ENCODE measurements around the gene GRIP2. TPM values are rescaled to one million over a fixed set of nuclear protein-coding genes. Genes with fewer than 3 reads are reported as not detected.

The GRIP2 gene
- total RNA-seq, 6 experiments from 2014 or later = 0.04 to 0.44 (median 0.33) TPM; not detected in 1

DNA sequence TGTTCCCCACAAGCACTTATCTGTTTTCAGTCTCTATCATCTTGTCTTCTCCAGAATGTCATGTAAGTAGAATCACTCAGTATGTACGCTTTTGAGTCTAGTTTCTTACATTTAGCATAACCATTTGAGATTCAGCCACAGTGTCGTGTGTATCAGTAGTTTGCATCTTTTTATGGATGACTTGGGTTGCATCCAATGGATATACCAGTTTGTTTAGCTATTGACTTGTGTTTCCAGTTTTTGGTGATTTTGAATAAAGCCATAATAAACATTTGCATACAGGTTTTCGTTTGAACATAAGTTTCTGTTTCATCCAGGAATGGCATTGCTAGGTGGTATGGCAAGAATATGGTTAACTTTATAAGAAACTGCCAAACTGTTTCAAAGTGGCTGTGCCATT is 12.1 kb downstream of the GRIP2 start:
- intact Hi-C loops (cut with DNase I) = no loop called here
- H3K27ac ChIP-seq = no peak overlapping the region
- WGBS (ENCODE audit: insufficient coverage, low coverage, low lambda C conversion rate, missing lambda C conversion rate) = 72% methylated on average over 3 of the region's 3 CpGs

DNA sequence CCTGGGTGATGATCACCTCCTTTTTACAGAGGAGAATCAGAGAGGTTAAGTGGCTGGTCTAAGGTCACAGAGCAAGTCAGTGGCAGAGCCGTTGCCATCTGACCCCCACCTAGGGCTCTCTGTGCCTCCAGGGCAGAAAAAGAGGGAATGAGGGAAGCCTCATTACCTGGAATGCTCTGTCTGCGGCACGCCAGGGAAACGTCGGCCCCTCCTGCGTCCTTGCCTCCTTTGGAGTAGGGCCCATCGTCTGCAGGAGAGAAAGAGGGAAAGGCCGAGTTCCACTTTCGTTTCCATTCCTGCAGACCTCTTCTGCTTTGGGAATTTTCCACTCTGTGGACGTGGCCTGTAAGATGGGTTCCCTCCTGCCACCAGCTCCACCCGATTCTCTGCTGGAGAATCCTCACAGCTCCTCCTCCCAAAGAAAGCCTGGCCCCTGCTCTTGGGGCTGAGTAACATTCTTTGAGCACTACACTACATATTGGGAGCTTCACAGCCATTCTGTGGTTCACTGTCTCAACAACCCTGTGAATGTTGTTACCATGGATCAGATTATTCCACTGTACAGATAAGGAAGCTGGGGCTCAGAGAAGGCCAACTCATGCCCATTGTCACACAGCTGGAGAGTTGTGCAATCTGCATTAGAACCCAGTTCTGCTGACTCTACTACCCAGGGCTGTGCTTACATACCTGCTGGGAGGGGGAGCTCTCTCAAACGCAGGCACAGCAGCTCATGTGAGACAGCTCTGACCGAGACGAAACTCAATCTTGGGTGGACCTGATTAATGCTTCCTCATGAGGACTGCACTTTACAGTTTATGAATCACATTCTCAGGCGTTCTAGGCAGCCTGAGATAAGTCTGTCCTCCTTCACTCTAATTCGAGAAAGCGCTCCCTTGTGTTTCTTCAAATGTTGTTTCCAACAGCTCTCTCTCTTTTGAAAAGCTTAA is 14.2 kb downstream of the GRIP2 start:
- TF ChIP-seq POLR2A (IDR thresholded peaks at IDR 0.05) = no peak
- TF ChIP-seq, protein P1, sequence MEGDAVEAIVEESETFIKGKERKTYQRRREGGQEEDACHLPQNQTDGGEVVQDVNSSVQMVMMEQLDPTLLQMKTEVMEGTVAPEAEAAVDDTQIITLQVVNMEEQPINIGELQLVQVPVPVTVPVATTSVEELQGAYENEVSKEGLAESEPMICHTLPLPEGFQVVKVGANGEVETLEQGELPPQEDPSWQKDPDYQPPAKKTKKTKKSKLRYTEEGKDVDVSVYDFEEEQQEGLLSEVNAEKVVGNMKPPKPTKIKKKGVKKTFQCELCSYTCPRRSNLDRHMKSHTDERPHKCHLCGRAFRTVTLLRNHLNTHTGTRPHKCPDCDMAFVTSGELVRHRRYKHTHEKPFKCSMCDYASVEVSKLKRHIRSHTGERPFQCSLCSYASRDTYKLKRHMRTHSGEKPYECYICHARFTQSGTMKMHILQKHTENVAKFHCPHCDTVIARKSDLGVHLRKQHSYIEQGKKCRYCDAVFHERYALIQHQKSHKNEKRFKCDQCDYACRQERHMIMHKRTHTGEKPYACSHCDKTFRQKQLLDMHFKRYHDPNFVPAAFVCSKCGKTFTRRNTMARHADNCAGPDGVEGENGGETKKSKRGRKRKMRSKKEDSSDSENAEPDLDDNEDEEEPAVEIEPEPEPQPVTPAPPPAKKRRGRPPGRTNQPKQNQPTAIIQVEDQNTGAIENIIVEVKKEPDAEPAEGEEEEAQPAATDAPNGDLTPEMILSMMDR (IDR thresholded peaks at IDR 0.05) = no peak
- Histone ChIP-seq H3K36me3 (no peaks in the 10 kb centered on the region), H3K27ac (no peak overlapping the region), H3K27me3 (no peaks in the 10 kb centered on the region), H3K9me3 (no peaks in the 10 kb centered on the region), H3K4me3 (no peak overlapping the region), H3K4me1 (no peaks in the 10 kb centered on the region)
- intact Hi-C loops (cut with DNase I) = no loop called here
- DNase-seq (peak in 1 of 3 donors; percentile 22), ATAC-seq (peak in 2 of 4 donors; percentile 19 to 25)
- 54% methylated on average over 16 of the region's 17 CpGs for WGBS (ENCODE audit: insufficient coverage, low coverage, low lambda C conversion rate, missing lambda C conversion rate)

More for the DNA sequence above, 12.1 kb downstream of the GRIP2 start:
- Histone ChIP-seq H3K4me3 (no peak overlapping the region), H3K27me3 (no peaks in the 10 kb centered on the region), H3K9me3 (no peaks in the 10 kb centered on the region), H3K4me1 (no peaks in the 10 kb centered on the region), H3K36me3 (no peaks in the 10 kb centered on the region)
- TF ChIP-seq POLR2A (IDR thresholded peaks at IDR 0.05) = no peak
- TF ChIP-seq, protein P1 (IDR thresholded peaks at IDR 0.05) = no peak
- DNase-seq = no peak
- no peak for ATAC-seq

DNA sequence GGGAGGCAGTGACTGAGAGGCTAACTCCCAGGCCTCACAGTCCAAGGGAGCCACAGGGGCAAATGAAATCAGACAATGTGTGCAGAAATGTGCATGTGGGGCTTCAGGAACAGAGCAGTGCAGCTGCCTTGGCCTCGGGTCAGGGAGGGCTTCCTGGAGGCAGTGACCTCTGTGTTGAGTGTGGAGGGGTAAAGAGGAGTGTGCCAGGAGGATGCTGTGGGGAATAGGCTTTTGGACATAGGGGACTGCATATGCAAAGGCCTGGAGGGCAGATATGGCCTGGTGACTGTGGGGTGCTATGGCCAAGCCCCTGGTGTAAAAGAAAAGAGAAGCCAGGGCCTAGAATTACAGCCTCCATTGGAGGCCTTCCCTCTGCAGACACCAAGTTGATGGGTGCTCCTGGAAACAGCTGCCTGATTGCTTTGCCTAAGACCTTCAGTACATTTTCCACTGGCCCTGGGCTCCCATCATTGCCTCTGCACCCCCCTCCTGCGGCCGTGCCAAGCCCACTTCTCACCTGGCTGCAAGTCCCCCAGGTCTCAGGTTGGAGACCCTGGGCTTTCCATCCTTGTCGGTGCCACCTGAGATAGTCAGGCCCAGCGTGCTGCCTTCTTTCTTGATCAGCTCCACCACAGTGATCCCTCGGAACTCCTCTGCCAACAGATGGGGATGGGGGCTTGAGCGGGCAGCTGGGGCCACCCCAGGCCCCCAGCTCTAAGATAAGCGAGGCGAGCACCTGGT is 15.1 kb downstream of the GRIP2 start:
- no peaks in the 10 kb centered on the region for H3K27me3 ChIP-seq
- H3K4me3 ChIP-seq = no peak overlapping the region
- no peak for ATAC-seq
- intact Hi-C loops (cut with DNase I) = no loop called here
- 57% methylated on average over 5 of the region's 9 CpGs for WGBS (ENCODE audit: insufficient coverage, low coverage, low lambda C conversion rate, missing lambda C conversion rate)
- no peaks in the 10 kb centered on the region for H3K9me3 ChIP-seq
- no peaks in the 10 kb centered on the region for H3K36me3 ChIP-seq
- TF ChIP-seq, protein P1 (IDR thresholded peaks at IDR 0.05) = no peak
- TF ChIP-seq POLR2A (IDR thresholded peaks at IDR 0.05) = no peak
- no peak overlapping the region for H3K27ac ChIP-seq
- peak in 2 of 3 donors; percentile 17 to 31 for DNase-seq
- H3K4me1 ChIP-seq = no peaks in the 10 kb centered on the region

DNA sequence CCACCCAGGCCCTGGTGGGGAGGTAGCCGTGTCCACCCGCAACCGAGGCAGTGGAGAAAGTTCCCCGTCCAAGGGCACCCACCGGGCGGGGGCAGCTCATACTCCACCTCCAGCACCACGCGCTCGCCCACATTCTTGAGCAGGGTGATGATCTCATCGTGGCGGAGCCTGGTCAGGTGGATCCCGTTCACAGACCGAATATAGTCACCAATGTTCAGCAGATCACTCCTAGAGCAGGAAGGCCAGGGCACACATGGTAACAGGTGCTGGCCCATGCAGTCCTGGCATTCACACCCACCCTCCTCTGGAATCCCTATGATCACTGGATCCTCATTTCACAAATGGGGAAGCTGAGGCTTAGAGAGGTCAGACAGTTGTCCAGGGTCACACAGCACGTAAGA is 15.8 kb downstream of the GRIP2 start:
- Histone ChIP-seq H3K36me3 (no peaks in the 10 kb centered on the region), H3K4me3 (no peak overlapping the region), H3K4me1 (no peaks in the 10 kb centered on the region), H3K27ac (no peak overlapping the region), H3K27me3 (no peaks in the 10 kb centered on the region), H3K9me3 (no peaks in the 10 kb centered on the region)
- TF ChIP-seq, protein P1 (IDR thresholded peaks at IDR 0.05) = no peak
- TF ChIP-seq POLR2A (IDR thresholded peaks at IDR 0.05) = no peak
- WGBS (ENCODE audit: insufficient coverage, low coverage, low lambda C conversion rate, missing lambda C conversion rate) = no CpG with 5 or more reads among the region's 14 CpGs
- ATAC-seq = no peak
- peak in 2 of 3 donors; percentile 34 to 51 for DNase-seq
- intact Hi-C loops (cut with DNase I) = no loop called here
